OCI-LY3 (cell line): ENCODE results near the gene FOXF2.

ENCODE experiments used
- H2AFZ ChIP-seq: fragments of 200-600, 300-600 bp; shearing (Covaris generic); 2 replicates; pipeline ENCODE4 v1.6.0; 2014; ENCODE audit warnings: antibody characterized with exemption, low read depth, low read length
- H3K27ac ChIP-seq: fragments of 200-600, 300-600 bp; sonication (generic); 2 replicates; pipeline ENCODE4 v1.5.1; 2014; ENCODE audit warnings: mild to moderate bottlenecking, low read length, moderate library complexity, mixed read lengths
- H3K27me3 ChIP-seq: fragments of 200-600, 300-600 bp; sonication (generic); 2 replicates; pipeline ENCODE4 v1.6.1; 2014; ENCODE audit warnings: low read depth, low read length, mixed read lengths
- H3K36me3 ChIP-seq: fragments of 200-600, 300-600 bp; sonication (generic); replicated peaks from 2 replicates; pipeline ENCODE3; 2014; ENCODE audit warnings: low read depth, low read length, mixed read lengths
- H3K4me1 ChIP-seq: fragments of 300-600, 200-600 bp; sonication (generic); 2 replicates; pipeline ENCODE4 v1.6.1; 2014; ENCODE audit warnings: low read length, mixed read lengths
- H3K4me2 ChIP-seq: fragments of 200-600, 300-600 bp; sonication (generic); 2 replicates; pipeline ENCODE4 v1.6.1; 2014; ENCODE audit warnings: low read length, mixed read lengths
- H3K4me3 ChIP-seq: fragments of 300-600, 200-600 bp; sonication (generic); 2 replicates; pipeline ENCODE4 v1.5.1; 2014; ENCODE audit warnings: antibody characterized with exemption, mild to moderate bottlenecking, low read length, moderate library complexity
- H3K79me2 ChIP-seq: fragments of 300-600, 200-600 bp; shearing (Covaris generic); 2 replicates; pipeline ENCODE4 v1.6.1; 2014; ENCODE audit warnings: mild to moderate bottlenecking, low read length, mixed read lengths
- H3K9ac ChIP-seq: fragments of 300-600, 200-600 bp; shearing (Covaris generic); 2 replicates; pipeline ENCODE4 v1.6.0; 2014; ENCODE audit warnings: mild to moderate bottlenecking, low read length, moderate library complexity
- H3K9me3 ChIP-seq: fragments of 200-600, 300-600 bp; shearing (Covaris generic); 2 replicates; pipeline ENCODE4 v1.6.1; 2014; ENCODE audit warnings: low read length, mixed read lengths; ENCODE audit not compliant: insufficient read depth
- H4K20me1 ChIP-seq: fragments of 200-600, 300-600 bp; sonication (generic); 2 replicates; pipeline ENCODE4 v1.6.1; 2016; ENCODE audit warnings: low read length, mixed read lengths; ENCODE audit not compliant: insufficient read depth
- EZH2phosphoT487 ChIP-seq: fragments of 200-600 bp; shearing (Covaris generic); IDR thresholded peaks from 2 replicates; pipeline ENCODE4 v1.6.1; 2018; ENCODE audit warnings: antibody characterized with exemption, mixed run types, low read depth
- TF ChIP-seq, protein P1 (sequence below): fragments of 200-600, 300-600 bp; sonication (generic); IDR thresholded peaks from 2 replicates; pipeline ENCODE4 v1.5.1; 2014; ENCODE audit warnings: antibody characterized with exemption, low read length, low read depth

FOXF2 gene

DNA sequence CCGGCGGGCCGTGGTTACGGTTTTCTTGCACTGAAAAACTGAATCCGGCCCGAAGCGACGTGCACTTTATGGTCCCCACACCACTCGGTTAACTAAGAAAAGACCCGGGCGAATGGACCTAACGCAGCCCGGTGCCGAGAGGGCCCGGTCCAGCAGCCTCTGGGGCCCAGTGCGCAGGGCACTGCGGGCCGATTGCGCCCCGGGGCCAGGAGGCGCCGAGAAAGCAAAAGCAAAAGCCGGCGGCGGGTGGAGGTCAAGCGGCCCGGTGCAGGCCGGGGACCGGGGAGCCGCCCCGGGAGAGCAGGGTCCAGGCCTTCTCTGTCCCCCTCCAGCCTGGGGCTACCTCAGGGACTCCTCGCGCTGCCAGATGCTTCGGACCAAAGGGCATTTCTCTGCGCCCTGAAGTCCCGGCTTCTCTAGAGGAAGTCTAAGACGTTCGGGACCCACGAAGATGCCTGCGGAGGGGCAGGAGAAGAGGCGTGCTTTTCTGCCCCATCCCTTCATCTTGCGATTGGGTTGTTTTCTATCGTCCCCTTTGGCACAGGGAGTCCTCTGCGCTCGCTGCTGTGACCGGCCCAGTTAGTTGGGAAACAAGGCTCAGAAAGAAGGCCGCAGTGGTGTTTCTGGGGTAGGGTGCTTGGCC is 4.4 kb downstream of the FOXF2 start:
- Histone ChIP-seq H3K36me3 (no peaks in the 10 kb centered on the region), H4K20me1 (no peaks in the 10 kb centered on the region), H2AFZ (no peak overlapping the region), H3K27me3 (no peaks in the 10 kb centered on the region; the same call in none of the 2 replicates), H3K4me3 (no peak overlapping the region), H3K27ac (no peak overlapping the region), H3K4me2 (no peak overlapping the region), H3K9ac (no peak overlapping the region), H3K79me2 (no peaks in the 10 kb centered on the region), H3K4me1 (peaks cover 10% of the 10 kb centered on the region), H3K9me3 (no peaks in the 10 kb centered on the region)
- TF ChIP-seq, protein P1, sequence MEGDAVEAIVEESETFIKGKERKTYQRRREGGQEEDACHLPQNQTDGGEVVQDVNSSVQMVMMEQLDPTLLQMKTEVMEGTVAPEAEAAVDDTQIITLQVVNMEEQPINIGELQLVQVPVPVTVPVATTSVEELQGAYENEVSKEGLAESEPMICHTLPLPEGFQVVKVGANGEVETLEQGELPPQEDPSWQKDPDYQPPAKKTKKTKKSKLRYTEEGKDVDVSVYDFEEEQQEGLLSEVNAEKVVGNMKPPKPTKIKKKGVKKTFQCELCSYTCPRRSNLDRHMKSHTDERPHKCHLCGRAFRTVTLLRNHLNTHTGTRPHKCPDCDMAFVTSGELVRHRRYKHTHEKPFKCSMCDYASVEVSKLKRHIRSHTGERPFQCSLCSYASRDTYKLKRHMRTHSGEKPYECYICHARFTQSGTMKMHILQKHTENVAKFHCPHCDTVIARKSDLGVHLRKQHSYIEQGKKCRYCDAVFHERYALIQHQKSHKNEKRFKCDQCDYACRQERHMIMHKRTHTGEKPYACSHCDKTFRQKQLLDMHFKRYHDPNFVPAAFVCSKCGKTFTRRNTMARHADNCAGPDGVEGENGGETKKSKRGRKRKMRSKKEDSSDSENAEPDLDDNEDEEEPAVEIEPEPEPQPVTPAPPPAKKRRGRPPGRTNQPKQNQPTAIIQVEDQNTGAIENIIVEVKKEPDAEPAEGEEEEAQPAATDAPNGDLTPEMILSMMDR = no peak
- TF ChIP-seq EZH2phosphoT487 = no peak

DNA sequence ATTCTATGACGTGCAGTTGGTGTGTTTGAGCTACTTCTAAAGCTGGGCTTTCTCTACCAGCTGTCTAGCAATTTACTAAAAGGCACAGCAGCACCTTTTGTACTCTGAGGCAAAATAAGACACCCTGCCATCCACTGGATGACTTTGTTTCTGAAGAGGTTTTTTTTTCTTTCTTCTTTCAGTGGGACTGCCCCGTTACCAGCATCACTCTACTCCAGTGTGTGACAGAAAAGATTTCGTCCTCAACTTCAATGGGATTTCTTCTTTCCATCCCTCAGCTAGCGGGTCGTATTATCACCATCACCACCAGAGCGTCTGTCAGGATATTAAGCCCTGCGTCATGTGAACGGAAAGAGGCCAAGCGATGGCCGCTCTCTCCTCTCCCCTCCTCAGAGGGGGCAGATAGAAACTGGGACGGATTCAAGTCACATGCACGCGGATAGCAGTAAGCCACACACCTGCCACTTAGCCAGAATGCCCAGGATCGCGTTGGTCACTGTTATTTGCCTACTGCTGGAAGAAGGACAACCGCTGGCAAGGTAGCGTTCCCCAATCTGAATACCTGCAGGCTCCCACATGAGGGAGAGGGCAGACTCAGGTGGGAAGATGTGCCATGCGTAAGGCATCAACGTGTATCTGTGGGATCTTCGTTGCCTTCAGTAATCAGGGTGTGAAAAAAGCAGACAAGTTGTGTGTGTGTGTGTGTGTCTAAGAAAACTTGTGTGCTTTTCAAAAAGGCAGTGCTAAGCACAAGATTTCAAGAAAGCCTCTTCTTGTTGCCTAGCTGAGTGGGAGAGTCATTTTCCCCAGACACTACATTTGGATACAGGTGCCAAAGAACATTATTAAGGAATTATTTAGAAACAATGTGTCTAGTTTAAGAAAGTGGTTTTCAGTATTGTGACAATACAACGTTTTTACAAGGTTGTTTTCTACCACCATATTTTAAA is 5.4 kb downstream of the FOXF2 start:
- H4K20me1 ChIP-seq = no peaks in the 10 kb centered on the region
- no peaks in the 10 kb centered on the region for H3K9me3 ChIP-seq
- H2AFZ ChIP-seq = no peak overlapping the region
- H3K4me2 ChIP-seq = no peak overlapping the region
- H3K4me1 ChIP-seq = peaks cover 10% of the 10 kb centered on the region
- H3K4me3 ChIP-seq = no peak overlapping the region
- no peaks in the 10 kb centered on the region for H3K79me2 ChIP-seq
- H3K27ac ChIP-seq = no peak overlapping the region
- TF ChIP-seq EZH2phosphoT487 = no peak
- TF ChIP-seq, protein P1 = no peak
- H3K9ac ChIP-seq = no peak overlapping the region
- no peaks in the 10 kb centered on the region for H3K36me3 ChIP-seq
- no peaks in the 10 kb centered on the region; the same call in none of the 2 replicates for H3K27me3 ChIP-seq

DNA sequence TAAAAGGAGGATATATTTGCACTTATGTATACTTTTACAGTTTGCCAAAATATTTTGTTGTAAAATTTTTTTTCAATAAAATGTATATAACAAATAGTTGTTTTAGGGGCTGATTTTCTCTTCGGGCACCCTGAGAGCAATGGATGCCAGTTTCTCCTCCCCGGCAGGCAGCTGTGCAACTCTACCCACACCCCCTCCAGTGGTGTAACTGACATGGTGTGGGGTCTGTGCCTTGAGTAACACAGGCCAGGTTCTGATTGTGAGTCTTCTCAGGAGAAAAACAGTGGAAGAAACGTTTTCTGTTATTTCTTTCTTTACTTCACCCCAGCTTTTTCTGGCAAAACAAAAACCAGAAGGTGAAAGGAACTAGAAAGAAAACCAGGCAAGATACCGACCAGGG is 6.1 kb downstream of the FOXF2 start:
- H3K9ac ChIP-seq = no peak overlapping the region
- no peaks in the 10 kb centered on the region for H4K20me1 ChIP-seq
- no peaks in the 10 kb centered on the region for H3K9me3 ChIP-seq
- H3K27ac ChIP-seq = no peak overlapping the region
- H3K4me2 ChIP-seq = no peak overlapping the region
- no peak for TF ChIP-seq EZH2phosphoT487
- TF ChIP-seq, protein P1 = no peak
- H3K36me3 ChIP-seq = no peaks in the 10 kb centered on the region
- H3K27me3 ChIP-seq = no peaks in the 10 kb centered on the region; the same call in none of the 2 replicates
- H3K79me2 ChIP-seq = no peaks in the 10 kb centered on the region
- no peak overlapping the region for H3K4me3 ChIP-seq
- no peak overlapping the region for H2AFZ ChIP-seq
- peaks cover 10% of the 10 kb centered on the region for H3K4me1 ChIP-seq
